Kasumi-1 (cell line): ENCODE measurements around the gene ARHGEF28.

Experiments used
- DNase-seq, 2 experiments: peaks; one replicate each; lab custom pipeline; 2025; lab: John Stamatoyannopoulos, UW

The ARHGEF28 gene

GRCh38 chr5:73962801-73963425, 336.9 kb downstream of the ARHGEF28 start:
- no peak for DNase-seq

DNA sequence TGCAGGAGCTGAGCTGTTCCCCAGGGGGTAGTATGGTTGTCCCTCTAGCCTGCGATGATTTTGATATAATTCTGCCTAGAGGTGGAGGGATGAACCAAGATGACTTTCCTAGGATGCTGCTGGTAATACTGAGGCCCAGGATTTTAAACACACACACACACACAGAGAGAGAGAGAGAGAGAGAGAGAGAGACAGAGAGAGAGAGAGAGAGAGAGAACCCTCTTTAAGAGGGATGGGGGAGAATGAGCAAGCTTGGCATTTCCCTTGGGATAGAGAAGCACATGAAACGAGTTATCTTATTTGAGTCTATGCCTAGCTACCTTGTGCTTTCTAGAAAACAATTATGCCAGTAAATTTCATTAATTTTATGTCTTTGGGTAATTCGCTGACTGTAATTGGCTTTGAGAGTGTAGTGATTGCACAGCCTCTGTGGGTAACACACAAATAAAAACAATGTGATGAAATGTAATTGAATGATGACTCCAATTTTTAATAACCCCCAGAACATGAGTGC, 338.4 kb downstream of the ARHGEF28 start:
- DNase-seq: no peak

- no peak for DNase-seq
Measured at GRCh38 chr5:73966451-73966850, 340.5 kb downstream of the ARHGEF28 start.

GRCh38 chr5:73967347-73967746, 341.4 kb downstream of the ARHGEF28 start:
- no peak for DNase-seq

GRCh38 chr5:73968246-73968645, 342.2 kb downstream of the ARHGEF28 start:
- DNase-seq: no peak

- DNase-seq: no peak
Measured at GRCh38 chr5:73968729-73969128, 342.7 kb downstream of the ARHGEF28 start.

GRCh38 chr5:73969195-73970036, 343.4 kb downstream of the ARHGEF28 start:
- no peak for DNase-seq

DNA sequence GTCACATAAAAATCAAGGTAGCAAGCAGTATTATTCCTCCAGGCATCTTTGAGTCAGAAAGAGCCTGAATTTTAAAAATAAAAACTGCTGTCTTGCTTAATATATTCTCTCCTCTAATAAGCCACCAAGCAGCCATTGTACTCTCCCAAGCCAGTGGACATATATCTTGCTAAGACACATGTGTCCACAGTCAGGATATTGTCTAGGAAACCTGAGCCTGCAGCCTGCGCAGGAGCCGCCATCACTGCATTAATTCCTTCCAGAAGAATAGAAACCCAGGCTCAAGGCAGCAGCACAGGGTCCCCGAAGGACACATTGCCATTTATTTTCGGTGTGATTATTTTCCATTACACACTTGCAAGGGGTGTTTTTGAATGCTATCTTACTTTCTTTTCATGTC, 345.3 kb downstream of the ARHGEF28 start:
- no peak for DNase-seq

GRCh38 chr5:73973135-73973534, 347.1 kb downstream of the ARHGEF28 start:
- DNase-seq: no peak

DNA sequence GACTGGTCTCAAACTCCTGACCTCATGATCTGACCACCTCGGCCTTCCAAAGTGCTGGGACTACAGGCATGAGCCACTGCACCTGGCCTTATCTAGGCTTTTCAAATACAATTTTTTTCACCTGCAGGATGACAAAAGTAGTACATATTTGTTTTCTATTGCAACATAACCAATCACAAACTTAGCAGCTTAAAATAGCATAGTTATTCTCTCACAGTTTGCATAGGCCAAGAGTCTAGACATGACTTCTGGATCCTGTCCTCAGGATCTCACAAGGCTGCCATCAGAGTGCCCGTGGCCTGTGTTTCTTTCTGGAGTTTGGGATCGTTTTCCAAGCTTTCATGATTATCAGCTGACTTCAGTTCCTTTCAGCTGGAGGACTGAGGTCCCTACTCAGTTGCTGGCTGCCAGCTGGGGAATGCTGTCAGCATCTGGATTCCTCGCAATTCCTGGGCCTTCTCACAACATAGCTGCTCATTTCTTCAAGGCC, 348.9 kb downstream of the ARHGEF28 start:
- DNase-seq: no peak

DNA sequence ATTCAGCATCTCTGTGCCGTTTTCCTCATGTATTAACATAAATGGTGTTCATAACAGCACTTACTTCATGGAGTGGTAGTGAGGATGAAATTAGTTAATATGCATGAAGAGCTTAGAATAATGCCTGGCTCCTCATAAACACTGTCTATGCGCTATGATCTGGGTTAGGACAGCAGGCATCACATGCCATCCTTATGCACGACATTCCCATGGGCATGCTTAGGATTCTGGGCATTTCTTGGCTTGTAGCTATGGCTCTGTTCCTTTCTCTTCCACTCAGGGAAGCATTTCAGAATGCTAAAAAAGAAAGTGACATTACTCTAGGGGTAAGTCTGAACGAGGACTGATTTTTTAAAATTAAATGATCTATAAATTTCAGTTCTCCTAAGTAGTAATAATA, 349.8 kb downstream of the ARHGEF28 start:
- DNase-seq: no peak

DNA sequence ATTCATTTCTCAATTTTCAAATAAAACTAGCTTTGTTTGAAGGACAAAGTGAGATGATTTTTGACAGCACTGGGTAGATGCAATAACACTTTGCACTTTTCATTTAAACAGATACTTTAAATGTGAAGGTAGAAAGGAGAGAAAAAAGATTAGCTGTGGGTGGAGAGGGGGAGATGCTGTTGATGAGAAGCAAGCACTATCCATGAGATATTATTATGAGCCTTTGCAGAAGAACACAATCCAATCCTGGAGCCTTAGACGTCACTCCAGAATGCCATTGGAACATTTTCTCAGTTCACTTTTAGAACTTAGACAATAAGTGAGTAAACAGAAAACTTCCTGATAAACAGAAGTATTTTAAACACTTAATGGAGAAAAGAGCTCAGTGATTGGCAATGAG, 351.1 kb downstream of the ARHGEF28 start:
- DNase-seq: no peak

GRCh38 chr5:73979321-73979720, 353.3 kb downstream of the ARHGEF28 start:
- DNase-seq: no peak

GRCh38 chr5:73981704-73982103, 355.7 kb downstream of the ARHGEF28 start:
- DNase-seq: no peak

DNA sequence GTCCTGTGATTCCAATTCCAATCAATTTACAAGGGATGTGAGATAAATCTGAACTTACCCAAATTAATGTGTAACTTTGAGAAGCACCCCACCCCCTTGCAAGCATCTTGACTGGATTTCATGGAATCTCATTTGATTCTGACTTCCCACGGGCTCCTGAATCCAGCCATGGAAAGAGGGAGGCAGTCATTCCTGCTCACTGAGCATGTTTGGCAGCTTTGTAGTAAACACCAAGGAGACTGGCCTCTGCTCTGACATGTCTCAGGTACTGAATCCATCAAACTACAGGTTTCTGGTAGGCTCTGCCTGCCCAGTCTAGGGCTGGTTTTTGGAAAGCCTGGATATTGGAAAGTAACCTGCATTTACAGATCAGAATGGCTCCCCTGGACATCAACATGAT, 357.6 kb downstream of the ARHGEF28 start:
- DNase-seq: no peak

DNA sequence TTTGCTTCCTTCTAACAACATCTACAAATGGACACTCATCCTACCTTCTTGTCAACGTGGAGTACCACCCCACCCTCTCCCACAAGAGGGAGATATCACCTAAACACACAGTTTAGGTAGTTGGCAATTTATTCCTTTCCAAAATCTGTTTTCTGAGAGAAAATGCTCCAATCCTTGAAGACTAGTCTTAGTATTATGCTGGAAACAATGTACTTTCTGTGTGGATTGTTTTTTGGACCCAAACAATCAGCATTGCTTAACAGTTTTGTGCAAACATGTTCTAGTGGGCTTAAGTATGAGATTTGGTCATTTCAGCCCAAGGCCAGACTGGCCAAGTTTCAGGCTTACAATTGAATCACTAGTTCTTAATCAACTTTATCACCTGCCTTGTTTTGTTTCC, 359.1 kb downstream of the ARHGEF28 start:
- no peak for DNase-seq

GRCh38 chr5:73986729-73987128, 360.7 kb downstream of the ARHGEF28 start:
- DNase-seq: no peak

DNA sequence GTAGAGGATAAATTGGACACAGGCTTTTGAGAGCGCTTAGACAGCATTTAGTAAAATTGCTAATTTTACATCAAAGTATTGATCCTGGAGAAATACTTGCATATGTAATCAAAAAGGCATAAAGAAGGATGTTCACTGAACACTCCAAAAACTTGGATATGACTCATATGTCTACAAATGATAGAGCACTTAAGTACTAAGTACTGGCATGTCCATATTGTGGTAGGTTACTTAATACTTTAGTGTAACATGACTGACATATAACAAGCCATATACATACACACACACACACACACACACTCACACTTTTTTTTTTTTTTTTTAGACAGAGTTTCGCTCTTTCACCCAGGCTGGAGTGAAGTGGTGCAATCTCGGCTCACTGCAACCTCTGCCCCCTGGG, 361.9 kb downstream of the ARHGEF28 start:
- no peak for DNase-seq

DNA sequence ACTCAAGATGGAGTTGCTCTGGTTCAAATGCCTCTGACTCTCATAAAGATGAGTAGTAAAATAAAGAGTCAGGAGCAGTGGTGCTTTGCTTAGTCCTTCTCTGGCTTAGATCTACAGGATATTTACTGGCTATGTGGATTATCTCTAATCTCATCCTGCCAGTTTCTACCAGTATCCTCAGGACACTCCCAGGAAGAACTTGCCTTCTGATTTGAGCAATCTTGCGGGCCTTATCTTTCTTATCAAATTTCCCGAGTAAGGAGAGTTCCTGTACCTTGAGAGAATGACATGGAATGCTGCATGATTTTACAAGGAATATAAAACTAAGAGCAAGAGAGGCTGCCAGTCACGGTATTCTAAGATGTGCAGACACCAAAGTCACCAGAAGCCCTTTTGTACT, 364.0 kb downstream of the ARHGEF28 start:
- DNase-seq: no peak
